Stimulated activated CD4-positive, alpha-beta T cell treated with anti-CD3 and anti-CD28 coated beads, Interleukin-1b, Interleukin-23, amount 100 ng/mL, for 4 hours (primary cell): Measurements from ENCODE around the gene SH3TC1.

Experiments
- DNase-seq, 2 donors: peaks; one replicate each; pipeline ENCODE4 v3.0.0-alpha.2; 2020; ENCODE audit warnings: low read depth in 2 of 2

SH3TC1 gene

GRCh38 chr4:8275548-8275910, 76.4 kb downstream of the SH3TC1 start:
- no peak for DNase-seq

- no peak for DNase-seq
Measured at GRCh38 chr4:8276358-8277240, 77.5 kb downstream of the SH3TC1 start.

GRCh38 chr4:8277356-8278008, 78.4 kb downstream of the SH3TC1 start:
- DNase-seq = no peak

- no peak for DNase-seq
Measured at GRCh38 chr4:8278009-8278395, 78.9 kb downstream of the SH3TC1 start.

GRCh38 chr4:8278421-8279287, 79.6 kb downstream of the SH3TC1 start:
- no peak for DNase-seq

- DNase-seq = no peak
Measured at GRCh38 chr4:8279321-8280157, 80.4 kb downstream of the SH3TC1 start.

- DNase-seq = no peak
Measured at GRCh38 chr4:8280158-8280875, 81.2 kb downstream of the SH3TC1 start.

- no peak for DNase-seq
Measured at GRCh38 chr4:8280876-8281440, 81.9 kb downstream of the SH3TC1 start.

GRCh38 chr4:8281519-8282133, 82.5 kb downstream of the SH3TC1 start:
- DNase-seq = no peak

GRCh38 chr4:8282134-8282641, 83.1 kb downstream of the SH3TC1 start:
- DNase-seq = no peak

- DNase-seq = no peak
Measured at GRCh38 chr4:8282742-8283141, 83.7 kb downstream of the SH3TC1 start.

- no peak for DNase-seq
Measured at GRCh38 chr4:8283161-8283560, 84.1 kb downstream of the SH3TC1 start.

GRCh38 chr4:8283631-8284121, 84.6 kb downstream of the SH3TC1 start:
- DNase-seq = no peak

- DNase-seq = no peak
Measured at GRCh38 chr4:8284391-8284790, 85.3 kb downstream of the SH3TC1 start.

GRCh38 chr4:8285143-8285975, 86.3 kb downstream of the SH3TC1 start:
- no peak for DNase-seq

- DNase-seq = no peak
Measured at GRCh38 chr4:8285976-8286718, 87.1 kb downstream of the SH3TC1 start.

- DNase-seq = no peak
Measured at GRCh38 chr4:8286719-8287342, 87.7 kb downstream of the SH3TC1 start.
